HepG2 (cell line): ENCODE data around the gene GCHFR. TPM values are rescaled to one million over a fixed set of nuclear protein-coding genes. Genes with fewer than 3 reads are reported as not detected.

Experiments used
- ATF6 ChIP-seq: sonication (generic); formaldehyde crosslinking; conservative IDR thresholded peaks from 2 replicates; pipeline ENCODE4 v1.4.0; 2020; ENCODE audit warnings: missing genetic modification reagents
- CSRNP1 ChIP-seq: sonication (generic); formaldehyde crosslinking; IDR thresholded peaks from 2 replicates; pipeline ENCODE4 v1.8.1; 2023; ENCODE audit warnings: mild to moderate bottlenecking, missing genetic modification reagents
- ETS1 ChIP-seq: sonication (generic); formaldehyde crosslinking; IDR thresholded peaks from 2 replicates; pipeline ENCODE4 v1.4.0; 2020; ENCODE audit warnings: missing genetic modification reagents
- GMEB2 ChIP-seq: IDR thresholded peaks from 2 replicates; pipeline ENCODE4 v1.6.1; 2016; ENCODE audit warnings: missing biosample characterization, missing genetic modification reagents, low read depth
- HNF4G ChIP-seq, 2 experiments: sonication (generic) in 1 of 2; formaldehyde crosslinking in 1 of 2; IDR thresholded peaks; 2 replicates each; pipeline versions ENCODE4 v1.4.0 to v1.6.1; 2011 to 2020; ENCODE audit warnings: borderline replicate concordance in 2 of 2, low read depth in 2 of 2, mild to moderate bottlenecking in 2 of 2, low read length in 1 of 2, missing genetic modification reagents in 1 of 2, moderate library complexity in 1 of 2
- LCORL ChIP-seq, 2 experiments: fragments of 450-650 bp in 1 of 2; sonication (generic) in 1 of 2; formaldehyde crosslinking in 1 of 2; IDR thresholded peaks; 2 replicates each; pipeline versions ENCODE4 v1.5.0 to v1.6.1; 2017 to 2020; ENCODE audit warnings: antibody characterized with exemption in 1 of 2, missing genetic modification reagents in 1 of 2
- MTA1 ChIP-seq: sonication (generic); formaldehyde crosslinking; IDR thresholded peaks from 2 replicates; pipeline ENCODE4 v1.4.0; 2020; ENCODE audit warnings: missing genetic modification reagents, mild to moderate bottlenecking, borderline replicate concordance
- PREB ChIP-seq: sonication (generic); formaldehyde crosslinking; IDR thresholded peaks from 2 replicates; pipeline ENCODE4 v1.4.0; 2020; ENCODE audit warnings: missing genetic modification reagents
- RXRB ChIP-seq: IDR thresholded peaks from 2 replicates; pipeline ENCODE4 v1.6.1; 2016; ENCODE audit warnings: borderline replicate concordance, missing genetic modification reagents, missing compliant biosample characterization
- SMYD3 ChIP-seq: sonication (generic); formaldehyde crosslinking; IDR thresholded peaks from 2 replicates; pipeline ENCODE4 v1.8.1; 2023; ENCODE audit warnings: mild to moderate bottlenecking, missing genetic modification reagents
- TBX3 ChIP-seq: fragments of 450-650 bp; IDR thresholded peaks from 2 replicates; pipeline ENCODE4 v1.6.1; 2017; ENCODE audit warnings: antibody characterized with exemption, mild to moderate bottlenecking, inconsistent platforms, borderline replicate concordance
- ZBTB10 ChIP-seq: sonication (generic); formaldehyde crosslinking; IDR thresholded peaks from 2 replicates; pipeline ENCODE4 v1.4.0; 2020; ENCODE audit warnings: missing genetic modification reagents, borderline replicate concordance
- ZMYM2 ChIP-seq: sonication (generic); formaldehyde crosslinking; IDR thresholded peaks from 2 replicates; pipeline ENCODE4 v1.8.0; 2022; ENCODE audit warnings: mild to moderate bottlenecking, missing genetic modification reagents
- ZNF451 ChIP-seq: sonication (generic); formaldehyde crosslinking; IDR thresholded peaks from 2 replicates; pipeline ENCODE4 v1.5.0; 2020; ENCODE audit warnings: mild to moderate bottlenecking, missing genetic modification reagents
- ZNF543 ChIP-seq: sonication (generic); formaldehyde crosslinking; IDR thresholded peaks from 2 replicates; pipeline ENCODE4 v1.4.0; 2020; ENCODE audit warnings: mild to moderate bottlenecking, missing genetic modification reagents
- ZNF703 ChIP-seq: sonication (generic); formaldehyde crosslinking; IDR thresholded peaks from 2 replicates; pipeline ENCODE4 v1.5.1; 2020; ENCODE audit warnings: missing genetic modification reagents, mild to moderate bottlenecking, moderate library complexity, borderline replicate concordance
- polyA plus RNA-seq, 8 experiments: library from polyadenylated mRNA; depleted of rRNA in 3 of 8; stranded (reverse) in 7 of 8; unstranded in 1 of 8; fragments of >200 nt; fragmentation: Illumina TruSeq in 4 of 8; extraction: Trizol in 4 of 8; gene quantifications; 2 replicates each; pipeline versions ENCODE4 v1.2.1 to v1.2.3, GENCODE V29; 2011 to 2016; ENCODE audit warnings: low read depth in 4 of 8, missing spikeins in 1 of 8, mixed read lengths in 1 of 8; ENCODE audit not compliant: insufficient read depth in 1 of 8
- total RNA-seq, 5 experiments: library from RNA; depleted of rRNA; stranded (reverse); fragments of >200 nt; fragmentation: Illumina TruSeq; extraction: Trizol; gene quantifications; 2 replicates each; pipeline ENCODE4 v1.2.3, GENCODE V29; 2016; ENCODE audit warnings: low read depth in 1 of 5

GCHFR gene
- total and polyA plus RNA-seq, 2 of the 13 experiments (the other 11 are each of a cell fraction or from before 2014, with no cell fraction given): 51.5 to 92.4 TPM

GRCh38 chr15:40762919-40763800, 708 bp upstream of the GCHFR start (continued):
- TF ChIP-seq ETS1 (CRISPR knock-in tag) (no peak), RXRB (CRISPR knock-in tag) (no peak), ZNF703 (peak; percentile 15), PREB (no peak), ATF6 (CRISPR knock-in tag) (no peak), CSRNP1 (peak; percentile 79; the same call in 1 of the 2 replicates), ZMYM2 (CRISPR knock-in tag) (peak; percentile 77; the same call in 1 of the 2 replicates), HNF4G (IDR thresholded peaks at IDR 0.05; ENCODE audit: borderline replicate concordance, low read depth, low read length) (no peak), HNF4G (CRISPR knock-in tag; IDR thresholded peaks at IDR 0.05; ENCODE audit: borderline replicate concordance, low read depth) (peak; percentile 81; the same call in 1 of the 2 replicates), ZBTB10 (CRISPR knock-in tag) (no peak), GMEB2 (CRISPR knock-in tag) (no peak), ZNF543 (CRISPR knock-in tag) (no peak), TBX3 (no peak), SMYD3 (peak; percentile 92), MTA1 (peak; percentile 76; the same call in 1 of the 2 replicates), LCORL (IDR thresholded peaks at IDR 0.05) (peak; percentile 95), LCORL (CRISPR knock-in tag; IDR thresholded peaks at IDR 0.05) (no peak), ZNF451 (CRISPR knock-in tag) (0 out of 2 replicates have a peak, but pooled peaks have one; percentile 9)
